Activated B cell treated with CpG ODN at 0.5 μM for 24 hours (primary cell): Measurements from ENCODE around the gene SPATA31D4. TPM values are rescaled to one million over a fixed set of nuclear protein-coding genes. Genes with fewer than 3 reads are reported as not detected.

ENCODE experiments used
- ATAC-seq: fragments of 200-7000 bp; cut with Tn5 transposase; one replicate; pipeline ENCODE4 v1.10.0; 2021; ENCODE audit warnings: low read depth, mild to moderate bottlenecking, moderate library complexity
- CTCF ChIA-PET: fragments of 350-600 bp; sonication (Branson Sonifier 250); formaldehyde crosslinking; loops from one replicate; lab custom pipeline; 2021; ENCODE audit warnings: antibody characterized with exemption; lab: Charles Lee
- POLR2A ChIA-PET: fragments of 350-600 bp; sonication (Branson Sonifier 250); formaldehyde crosslinking; loops from one replicate; lab custom pipeline; 2021; ENCODE audit warnings: antibody characterized with exemption; lab: Charles Lee
- DNase-seq: peaks from one replicate; pipeline ENCODE4 v3.0.0; 2022
- H3K27ac Mint-ChIP-seq: one replicate; pipeline ENCODE4 v1.8.0; 2020; ENCODE audit warnings: mixed read lengths
- H3K27me3 Mint-ChIP-seq: one replicate; pipeline ENCODE4 v1.8.0; 2021; ENCODE audit warnings: mixed read lengths
- H3K36me3 Mint-ChIP-seq: one replicate; pipeline ENCODE4 v1.8.0; 2021; ENCODE audit warnings: low read depth, mixed read lengths
- H3K4me1 Mint-ChIP-seq: one replicate; pipeline ENCODE4 v1.8.0; 2021; ENCODE audit warnings: mixed read lengths
- H3K4me3 Mint-ChIP-seq: one replicate; pipeline ENCODE4 v1.8.0; 2020; ENCODE audit warnings: mild to moderate bottlenecking, mixed read lengths
- H3K9me3 Mint-ChIP-seq: one replicate; pipeline ENCODE4 v1.8.0; 2020; ENCODE audit warnings: mixed read lengths
- intact Hi-C: fragments of 100-400 bp; cut with micrococcal nuclease; formaldehyde crosslinking; loops from one replicate; pipeline ENCODE4 v1.15.1; 2024
- total RNA-seq: library from RNA; stranded (reverse); gene quantifications from 2 replicates; pipeline ENCODE4 v1.2.3, GENCODE V29; 2022
- TF ChIP-seq, protein P1 (sequence below): fragments of 200-600 bp; IDR thresholded peaks from one replicate; pipeline ENCODE4 v1.8.0; 2022; ENCODE audit warnings: antibody characterized with exemption, mild to moderate bottlenecking

Gene SPATA31D4
- total RNA-seq, 1 donor from 2014 or later = not detected

DNA sequence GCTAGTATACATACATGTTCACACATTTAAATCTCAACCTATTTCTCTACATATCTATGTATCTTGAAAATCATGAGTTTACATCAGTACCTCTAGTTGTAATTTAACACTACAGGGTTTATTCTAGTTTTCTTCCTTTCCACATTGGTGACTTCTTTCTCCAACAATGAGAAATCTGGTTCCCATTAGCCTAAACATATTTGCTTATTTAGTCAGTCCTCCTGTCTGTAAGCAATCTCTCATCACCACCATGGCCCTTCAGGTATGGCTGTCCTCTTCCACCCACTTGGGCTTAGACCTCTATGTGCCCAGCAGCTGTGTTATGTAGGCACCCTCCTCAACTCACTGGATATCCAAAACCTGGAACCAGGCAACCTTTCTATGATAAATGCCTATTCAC, 52.3 kb downstream of the SPATA31D4 start:
- Mint-ChIP-seq H3K27ac (no peak overlapping the region), H3K4me3 (no peak overlapping the region), H3K27me3 (peaks cover 2% of the 10 kb centered on the region), H3K9me3 (peaks cover 4% of the 10 kb centered on the region), H3K36me3 (no peaks in the 10 kb centered on the region), H3K4me1 (peaks cover 22% of the 10 kb centered on the region)
- intact Hi-C loops = no loop called here
- no peak for ATAC-seq
- ChIA-PET CTCF (no interaction called here), POLR2A (no interaction called here)
- no peak for DNase-seq
- TF ChIP-seq, protein P1, sequence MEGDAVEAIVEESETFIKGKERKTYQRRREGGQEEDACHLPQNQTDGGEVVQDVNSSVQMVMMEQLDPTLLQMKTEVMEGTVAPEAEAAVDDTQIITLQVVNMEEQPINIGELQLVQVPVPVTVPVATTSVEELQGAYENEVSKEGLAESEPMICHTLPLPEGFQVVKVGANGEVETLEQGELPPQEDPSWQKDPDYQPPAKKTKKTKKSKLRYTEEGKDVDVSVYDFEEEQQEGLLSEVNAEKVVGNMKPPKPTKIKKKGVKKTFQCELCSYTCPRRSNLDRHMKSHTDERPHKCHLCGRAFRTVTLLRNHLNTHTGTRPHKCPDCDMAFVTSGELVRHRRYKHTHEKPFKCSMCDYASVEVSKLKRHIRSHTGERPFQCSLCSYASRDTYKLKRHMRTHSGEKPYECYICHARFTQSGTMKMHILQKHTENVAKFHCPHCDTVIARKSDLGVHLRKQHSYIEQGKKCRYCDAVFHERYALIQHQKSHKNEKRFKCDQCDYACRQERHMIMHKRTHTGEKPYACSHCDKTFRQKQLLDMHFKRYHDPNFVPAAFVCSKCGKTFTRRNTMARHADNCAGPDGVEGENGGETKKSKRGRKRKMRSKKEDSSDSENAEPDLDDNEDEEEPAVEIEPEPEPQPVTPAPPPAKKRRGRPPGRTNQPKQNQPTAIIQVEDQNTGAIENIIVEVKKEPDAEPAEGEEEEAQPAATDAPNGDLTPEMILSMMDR = no peak

GRCh38 chr9:81981883-81982282, 53.7 kb downstream of the SPATA31D4 start:
- intact Hi-C loops = no loop called here
- no peak overlapping the region for H3K4me3 Mint-ChIP-seq
- peaks cover 22% of the 10 kb centered on the region for H3K4me1 Mint-ChIP-seq
- TF ChIP-seq, protein P1 = no peak
- H3K27ac Mint-ChIP-seq = no peak overlapping the region
- no peak for ATAC-seq
- CTCF ChIA-PET = no interaction called here
- H3K9me3 Mint-ChIP-seq = peaks cover 4% of the 10 kb centered on the region
- POLR2A ChIA-PET = no interaction called here
- no peaks in the 10 kb centered on the region for H3K36me3 Mint-ChIP-seq
- peaks cover 2% of the 10 kb centered on the region for H3K27me3 Mint-ChIP-seq
- no peak for DNase-seq

Other genes starting within 250 kb of the SPATA31D4 start
- 15.6 and 16.3 TPM in 2 replicates for gene TLE1, start 238.9 kb upstream of the SPATA31D4 start, total RNA-seq
- gene SPATA31D3, start 15.1 kb downstream of the SPATA31D4 start, total RNA-seq = not detected in 2 replicates
- not detected in 2 replicates for gene SPATA31D1, start 60.3 kb downstream of the SPATA31D4 start, total RNA-seq